OCI-LY7 (cell line): Measurements from ENCODE around the gene DNASE2. TPM values are rescaled to one million over a fixed set of nuclear protein-coding genes. Genes with fewer than 3 reads are reported as not detected.

Experiments
- BruUV-seq: library from RNA; stranded (reverse); fragments of 400-500 nt; replicated peaks from 2 replicates; lab custom pipeline; 2021; lab: Mats Ljungman, UMichigan
- CTCF ChIA-PET: fragments of 300-600 bp; sonication (Branson Sonifier 250); formaldehyde crosslinking; loops from one replicate; lab custom pipeline; 2022; ENCODE audit warnings: antibody characterized with exemption; ENCODE audit not compliant: unreplicated experiment; lab: Charles Lee
- POLR2A ChIA-PET: fragments of 300-600 bp; sonication (Branson Sonifier 250); formaldehyde crosslinking; loops from one replicate; lab custom pipeline; 2022; ENCODE audit warnings: antibody characterized with exemption; lab: Charles Lee
- DNase-seq: peaks from one replicate; pipeline ENCODE4 v3.0.0-alpha.2; 2015; ENCODE audit warnings: low spot score
- H2AFZ ChIP-seq: fragments of 200-600 bp; sonication (generic), shearing (Covaris generic); 2 replicates; pipeline ENCODE4 v1.6.1; 2014; ENCODE audit warnings: mild to moderate bottlenecking, antibody characterized with exemption, low read length, moderate library complexity
- H3K27ac ChIP-seq: fragments of 200-600 bp; sonication (generic); 2 replicates; pipeline ENCODE4 v1.5.1; 2014; ENCODE audit warnings: mixed run types, low read depth, mild to moderate bottlenecking, moderate library complexity, low read length, inconsistent platforms; ENCODE audit not compliant: poor library complexity, severe bottlenecking
- H3K36me3 ChIP-seq: fragments of 200-600 bp; sonication (generic); 2 replicates; pipeline ENCODE4 v1.6.1; 2014; ENCODE audit warnings: mild to moderate bottlenecking, antibody characterized with exemption, low read length, moderate library complexity, mixed read lengths; ENCODE audit not compliant: insufficient read depth
- H3K4me1 ChIP-seq: fragments of 200-600 bp; sonication (generic); 2 replicates; pipeline ENCODE4 v1.5.1; 2014; ENCODE audit warnings: mild to moderate bottlenecking, low read length; ENCODE audit not compliant: insufficient read depth, poor library complexity, severe bottlenecking
- H3K4me2 ChIP-seq: fragments of 200-600 bp; sonication (generic); 2 replicates; pipeline ENCODE4 v1.6.1; 2014; ENCODE audit warnings: mild to moderate bottlenecking, low read length
- H3K4me3 ChIP-seq: fragments of 200-600 bp; sonication (generic); 2 replicates; pipeline ENCODE4 v1.5.1; 2014; ENCODE audit warnings: mild to moderate bottlenecking, low read depth, low read length; ENCODE audit not compliant: poor library complexity, severe bottlenecking
- H3K79me2 ChIP-seq: fragments of 200-600 bp; sonication (generic); 2 replicates; pipeline ENCODE4 v1.6.1; 2016; ENCODE audit warnings: low read depth, mild to moderate bottlenecking, low read length, moderate library complexity, mixed read lengths; ENCODE audit not compliant: insufficient read depth
- H3K9me2 ChIP-seq: fragments of 200-600 bp; sonication (generic); 2 replicates; pipeline ENCODE4 v1.6.1; 2016; ENCODE audit warnings: mild to moderate bottlenecking, low read length, mixed read lengths; ENCODE audit not compliant: insufficient read depth
- H3K9me3 ChIP-seq: fragments of 200-600 bp; sonication (generic); 2 replicates; pipeline ENCODE4 v1.6.1; 2014; ENCODE audit warnings: mild to moderate bottlenecking, mixed run types, low read length, mixed read lengths
- H4K20me1 ChIP-seq: fragments of 200-600 bp; sonication (generic); 2 replicates; pipeline ENCODE4 v1.6.1; 2014; ENCODE audit warnings: mild to moderate bottlenecking, antibody characterized with exemption, low read length, moderate library complexity, mixed read lengths; ENCODE audit not compliant: insufficient read depth
- CTCF ChIP-seq: fragments of 200-600 bp; sonication (generic); conservative IDR thresholded peaks from 2 replicates; pipeline ENCODE4 v1.5.1; 2014; ENCODE audit warnings: mild to moderate bottlenecking, antibody characterized with exemption, low read length, moderate library complexity, mixed read lengths
- EZH2phosphoT487 ChIP-seq: fragments of 200-600 bp; sonication (generic); IDR thresholded peaks from 2 replicates; pipeline ENCODE4 v1.6.1; 2018; ENCODE audit warnings: low read depth, borderline replicate concordance, mild to moderate bottlenecking, mixed run types, antibody characterized with exemption, low read length, moderate library complexity, mixed read lengths
- intact Hi-C: fragments of 100-400 bp; cut with micrococcal nuclease; formaldehyde crosslinking; loops from one replicate; pipeline ENCODE4 v1.10.0; 2022; ENCODE audit not compliant: unreplicated experiment
- total RNA-seq, 2 experiments: library from RNA; depleted of rRNA in 1 of 2; stranded (reverse); fragments of >200 nt in 1 of 2; shearing (Covaris generic) in 1 of 2; gene quantifications; 2 replicates each; pipeline ENCODE4 v1.2.3, GENCODE V29; 2014 to 2022

Gene DNASE2
- total RNA-seq, 2 experiments from 2014 or later: 32.4 to 33.7 TPM

GRCh38 chr19:12865746-12866415, 15.4 kb downstream of the DNASE2 start:
- Histone ChIP-seq H3K4me1 (peaks cover 14% of the 10 kb centered on the region), H3K27ac (no peak overlapping the region), H3K4me3 (no peak overlapping the region), H3K9me2 (no peaks in the 10 kb centered on the region), H3K4me2 (no peak overlapping the region), H2AFZ (no peak overlapping the region), H3K79me2 (no peaks in the 10 kb centered on the region), H4K20me1 (no peaks in the 10 kb centered on the region), H3K36me3 (no peaks in the 10 kb centered on the region), H3K9me3 (no peaks in the 10 kb centered on the region)
- TF ChIP-seq EZH2phosphoT487 (no peak), CTCF (no peak)
- no TSS peak for BruUV-seq
- no peak for DNase-seq
- intact Hi-C loops: no loop called here
- ChIA-PET POLR2A (no interaction called here), CTCF (no interaction called here)

GRCh38 chr19:12864721-12865715, 16.2 kb downstream of the DNASE2 start:
- H3K4me3 ChIP-seq: no peak overlapping the region
- no peaks in the 10 kb centered on the region for H3K79me2 ChIP-seq
- peaks cover 14% of the 10 kb centered on the region for H3K4me1 ChIP-seq
- ChIA-PET POLR2A (interaction anchor here (0.5 to 1.8 kb wide), 2 partner anchors 8 to 16 kb away, joined by 3 to 4 read pairs; partner anchors contain the start of gene DNASE2), CTCF (no interaction called here)
- intact Hi-C loops: no loop called here
- no peaks in the 10 kb centered on the region for H4K20me1 ChIP-seq
- H3K36me3 ChIP-seq: no peaks in the 10 kb centered on the region
- no peak for DNase-seq
- no TSS peak for BruUV-seq
- H3K9me2 ChIP-seq: no peaks in the 10 kb centered on the region
- no peak overlapping the region for H2AFZ ChIP-seq
- no peaks in the 10 kb centered on the region for H3K9me3 ChIP-seq
- H3K4me2 ChIP-seq: no peak overlapping the region
- TF ChIP-seq EZH2phosphoT487 (no peak), CTCF (no peak)
- no peak overlapping the region for H3K27ac ChIP-seq
